Measurements from ENCODE around the gene CR1.

- TF ChIP-seq CTCF (IDR thresholded peaks at IDR 0.05) (no peak), POLR2AphosphoS5 (IDR thresholded peaks at IDR 0.05) (no peak)
Observed at GRCh38 chr1:207627496-207627895, 131.5 kb downstream of the CR1 start.
